NT2/D1 (cell line): ENCODE measurements around the gene PTH2R.
"Not testable (repeated sequence)": the region's sequence is repeated elsewhere in the genome, so short reads cannot be mapped to it uniquely, and the experiment has no call there.

Experiments
- SUZ12 ChIP-seq: IDR thresholded peaks from 2 replicates; pipeline ENCODE4 v1.6.1; 2011; ENCODE audit not compliant: insufficient read length, insufficient read depth; ENCODE audit errors: extremely low read depth
- YY1 ChIP-seq: IDR thresholded peaks from 2 replicates; pipeline ENCODE4 v1.6.1; 2011; ENCODE audit not compliant: insufficient read length, insufficient read depth
- ZNF274 ChIP-seq: IDR thresholded peaks from 2 replicates; pipeline ENCODE4 v1.6.1; 2011; ENCODE audit warnings: mild to moderate bottlenecking, low read depth, low read length

GRCh38 chr2:208447447-208447846 lies 40.9 kb downstream of the PTH2R start:
- not testable (repeated sequence) for TF ChIP-seq YY1, ZNF274, SUZ12
